Lower leg skin (tissue), 4 donors: ENCODE results near the gene WNT9B. TPM values are rescaled to one million over a fixed set of nuclear protein-coding genes. Genes with fewer than 3 reads are reported as not detected.

ENCODE experiments used
- DNase-seq, 2 donors: peaks; one replicate each; pipeline ENCODE4 v3.0.0-alpha.2; 2019; ENCODE audit warnings: low spot score in 2 of 2
- H3K4me3 ChIP-seq: fragments of 200-600 bp; sonication (generic); 2 replicates; pipeline ENCODE4 v1.5.1; 2017; ENCODE audit warnings: mild to moderate bottlenecking, low read depth; ENCODE audit not compliant: poor library complexity, severe bottlenecking
- POLR2A ChIP-seq, 2 donors: fragments of 450-650 bp; IDR thresholded peaks; one replicate each; pipeline ENCODE4 v1.6.1; 2016 to 2017; ENCODE audit warnings: antibody characterized with exemption in 2 of 2, mild to moderate bottlenecking in 1 of 2, moderate library complexity in 1 of 2
- WGBS, 2 donors: methylation state at CpG; one replicate each; pipeline ENCODE4 v1.1.5; 2018; 5-methylcytosine and 5-hydroxymethylcytosine counted together
- intact Hi-C: fragments of 100-400 bp; cut with DNase I; formaldehyde crosslinking; loops from one replicate; pipeline ENCODE4 v1.15.0; 2023; ENCODE audit warnings: low total_unique reads
- total RNA-seq, 4 donors: library from RNA; depleted of rRNA; stranded (reverse); fragments of >200 nt; gene quantifications; one replicate each; pipeline ENCODE4 v1.1.0, GENCODE V29; 2016
- TF ChIP-seq, protein P1 (sequence below), 3 donors: fragments of 450-650 bp; IDR thresholded peaks; one replicate each; pipeline ENCODE4 v1.5.1; 2016; ENCODE audit warnings: antibody characterized with exemption in 3 of 3, mild to moderate bottlenecking in 3 of 3, moderate library complexity in 2 of 3

The WNT9B gene
- total RNA-seq, 4 donors from 2014 or later = 0.75 to 1.1 (median 0.86) TPM

DNA sequence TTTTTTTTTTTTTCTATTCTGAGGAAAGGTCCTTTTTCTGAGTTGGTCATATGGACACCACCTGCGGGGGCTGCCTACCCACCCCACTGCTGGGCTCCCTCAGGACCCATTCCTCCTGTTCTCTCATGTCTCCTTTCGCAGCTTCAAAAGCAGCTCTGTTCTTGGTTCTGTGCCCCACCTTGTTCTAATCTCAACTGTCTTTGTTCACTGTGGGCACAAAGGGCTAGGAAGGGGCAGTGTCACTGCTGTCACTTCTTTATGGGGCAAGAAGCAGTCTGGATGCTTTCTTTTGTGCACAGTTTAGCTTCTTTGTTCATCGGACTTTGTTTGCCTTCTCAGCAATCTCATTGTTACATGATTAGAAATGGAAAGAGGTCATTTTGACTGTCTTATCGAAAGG lies 78.7 kb downstream of the WNT9B start:
- no peak overlapping the region for H3K4me3 ChIP-seq
- TF ChIP-seq, protein P1, sequence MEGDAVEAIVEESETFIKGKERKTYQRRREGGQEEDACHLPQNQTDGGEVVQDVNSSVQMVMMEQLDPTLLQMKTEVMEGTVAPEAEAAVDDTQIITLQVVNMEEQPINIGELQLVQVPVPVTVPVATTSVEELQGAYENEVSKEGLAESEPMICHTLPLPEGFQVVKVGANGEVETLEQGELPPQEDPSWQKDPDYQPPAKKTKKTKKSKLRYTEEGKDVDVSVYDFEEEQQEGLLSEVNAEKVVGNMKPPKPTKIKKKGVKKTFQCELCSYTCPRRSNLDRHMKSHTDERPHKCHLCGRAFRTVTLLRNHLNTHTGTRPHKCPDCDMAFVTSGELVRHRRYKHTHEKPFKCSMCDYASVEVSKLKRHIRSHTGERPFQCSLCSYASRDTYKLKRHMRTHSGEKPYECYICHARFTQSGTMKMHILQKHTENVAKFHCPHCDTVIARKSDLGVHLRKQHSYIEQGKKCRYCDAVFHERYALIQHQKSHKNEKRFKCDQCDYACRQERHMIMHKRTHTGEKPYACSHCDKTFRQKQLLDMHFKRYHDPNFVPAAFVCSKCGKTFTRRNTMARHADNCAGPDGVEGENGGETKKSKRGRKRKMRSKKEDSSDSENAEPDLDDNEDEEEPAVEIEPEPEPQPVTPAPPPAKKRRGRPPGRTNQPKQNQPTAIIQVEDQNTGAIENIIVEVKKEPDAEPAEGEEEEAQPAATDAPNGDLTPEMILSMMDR (IDR thresholded peaks at IDR 0.05) = no peak
- no peak for TF ChIP-seq POLR2A (IDR thresholded peaks at IDR 0.05)
- DNase-seq = no peak
- intact Hi-C loops = no loop called here
- 86 to 91% methylated on average over 4 of the region's 4 CpGs for WGBS, 2 donors

DNA sequence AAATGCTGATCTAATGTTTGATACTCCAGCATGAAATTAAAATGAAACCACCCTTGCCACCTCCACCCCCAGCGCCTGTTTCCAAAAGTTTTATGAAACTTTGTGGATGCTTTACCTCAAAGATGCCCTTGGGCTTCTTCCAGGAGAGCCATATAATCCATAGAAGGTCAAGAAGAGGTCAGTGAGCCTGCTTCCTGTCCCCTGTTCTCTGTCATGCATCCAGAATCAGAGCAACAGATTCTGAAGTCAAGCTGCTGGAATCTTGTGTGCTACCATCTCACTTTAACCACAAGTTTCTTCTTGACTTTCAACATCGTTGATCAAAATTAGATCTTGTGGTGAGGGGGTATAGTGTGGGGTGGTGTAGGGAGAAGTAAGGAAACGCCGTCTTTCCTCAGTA lies 80.2 kb downstream of the WNT9B start:
- intact Hi-C loops = no loop called here
- DNase-seq = no peak
- no peak for TF ChIP-seq POLR2A (IDR thresholded peaks at IDR 0.05)
- TF ChIP-seq, protein P1 (IDR thresholded peaks at IDR 0.05) = no peak
- 85 to 89% methylated on average over 4 of the region's 4 CpGs for WGBS, 2 donors
- no peak overlapping the region for H3K4me3 ChIP-seq

DNA sequence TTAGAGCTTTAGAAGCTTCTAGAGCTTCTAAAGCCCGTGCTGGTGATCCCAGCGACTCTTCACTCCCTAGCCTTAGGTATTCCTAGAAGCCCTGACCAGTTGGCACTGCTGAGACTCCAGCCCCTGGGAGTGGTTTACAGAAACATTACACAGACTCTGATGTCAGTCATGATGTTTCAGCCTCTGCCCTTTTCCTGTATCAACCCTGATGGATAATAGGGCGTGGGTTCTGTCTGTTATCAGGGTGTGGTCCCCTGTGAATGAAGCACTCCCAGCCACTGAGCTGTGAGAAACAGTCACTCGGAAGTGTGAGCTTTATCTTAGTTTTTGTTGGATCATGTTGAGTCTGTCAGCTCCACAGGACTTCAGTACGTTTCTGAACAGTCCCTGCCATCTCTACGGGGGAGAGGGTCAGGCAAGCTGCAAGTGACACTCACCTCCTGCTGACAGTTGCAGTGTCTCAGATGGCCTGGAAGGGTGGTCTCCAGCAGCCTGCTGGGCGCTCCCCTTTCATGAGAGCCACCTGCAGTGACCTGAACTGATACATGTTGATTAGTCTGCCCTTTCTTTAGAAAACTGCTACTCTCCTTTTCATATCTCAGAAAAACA lies 84.4 kb downstream of the WNT9B start:
- 54 to 63% methylated on average over 7 of the region's 7 CpGs for WGBS, 2 donors
- DNase-seq = no peak
- no peak overlapping the region for H3K4me3 ChIP-seq
- intact Hi-C loops = no loop called here
- TF ChIP-seq POLR2A (IDR thresholded peaks at IDR 0.05) = no peak
- TF ChIP-seq, protein P1 (IDR thresholded peaks at IDR 0.05) = no peak

Other genes with a start within 250 kb of the WNT9B start
- gene WNT3, start 32.9 kb upstream of the WNT9B start, total RNA-seq = 10 to 100 TPM; 26.7 to 57.9 (median 46.6) TPM
- 10 to 100 TPM; 28.5 to 37.6 (median 30.3) TPM for gene GOSR2, start 71.6 kb downstream of the WNT9B start, total RNA-seq
- 1 to 10 TPM; 3.2 to 9.9 (median 6.1) TPM for gene RPRML, start 127.7 kb downstream of the WNT9B start, total RNA-seq